HG02981 (cell line): ENCODE measurements around the gene HTT.
"Not testable (repeated sequence)": the region's sequence is repeated elsewhere in the genome, so short reads cannot be mapped to it uniquely, and the experiment has no call there.

ENCODE experiments used
- ATAC-seq: cut with Tn5 transposase; IDR thresholded peaks from one replicate; pipeline ENCODE4 v1.9.1; 2021; ENCODE audit warnings: mild to moderate bottlenecking, moderate library complexity; ENCODE audit not compliant: unreplicated experiment

Gene HTT

DNA sequence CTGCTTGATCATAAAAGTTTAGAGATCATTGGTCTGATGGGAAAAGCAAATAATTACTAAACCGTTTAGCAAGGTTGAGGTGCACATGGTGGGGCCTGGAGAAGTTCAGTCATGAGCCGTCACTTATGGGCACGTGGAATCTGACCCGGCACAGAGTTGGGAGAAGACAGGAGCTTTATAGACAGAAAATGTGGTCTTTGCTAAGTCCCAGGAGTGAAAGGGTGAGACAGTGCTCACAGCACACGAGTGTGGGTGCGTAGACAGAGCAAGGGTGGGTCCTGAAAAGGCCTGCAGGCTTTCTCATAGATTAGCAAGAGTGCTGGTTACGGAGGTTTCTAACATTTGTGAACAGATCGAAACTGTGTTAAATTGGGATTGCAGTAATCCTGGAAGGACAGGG lies 43.8 kb downstream of the HTT start:
- no peak for ATAC-seq

DNA sequence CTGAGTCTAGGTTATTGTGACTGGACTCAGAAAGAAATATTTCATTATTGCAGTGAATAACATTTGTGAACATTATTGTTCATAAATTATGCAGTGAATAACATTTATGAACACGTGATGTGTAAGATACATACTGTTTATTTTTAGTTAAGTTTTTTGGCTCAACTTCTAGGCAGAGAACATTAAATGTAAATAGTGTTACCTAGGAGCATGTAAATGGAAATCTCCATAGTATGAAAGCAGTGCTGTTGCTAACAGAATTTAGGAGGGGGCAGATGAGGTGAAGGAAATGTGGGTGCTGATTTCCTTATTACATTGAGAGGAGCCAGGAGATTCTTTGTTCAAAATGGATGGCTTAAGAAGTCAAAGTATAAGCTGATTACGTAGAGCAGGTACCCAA lies 45.0 kb downstream of the HTT start:
- ATAC-seq: no peak

- no peak for ATAC-seq
Observed at GRCh38 chr4:3121110-3121509, 46.6 kb downstream of the HTT start.

DNA sequence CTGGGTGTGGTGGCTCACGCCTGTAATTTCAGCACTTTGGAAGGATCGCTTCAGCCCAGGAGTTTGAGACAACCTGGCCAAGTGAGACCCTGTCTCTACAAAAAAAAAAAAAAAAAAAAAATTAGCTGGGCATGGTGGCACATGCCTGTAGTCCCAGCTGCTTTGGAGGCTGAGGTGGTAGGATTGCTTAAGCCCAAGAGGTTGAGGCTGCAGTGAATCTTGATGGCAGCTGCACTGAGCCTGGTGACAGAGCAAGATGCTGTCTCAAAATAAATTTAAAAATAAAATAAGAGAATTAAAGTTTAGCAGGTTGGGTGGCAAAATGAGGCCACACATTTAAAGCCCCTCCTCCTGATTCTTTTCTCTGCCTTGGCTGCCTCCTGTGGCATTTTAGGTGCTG lies 47.1 kb downstream of the HTT start:
- ATAC-seq: no peak

- no peak for ATAC-seq
Observed at GRCh38 chr4:3122081-3122563, 47.6 kb downstream of the HTT start.

- ATAC-seq: no peak
Observed at GRCh38 chr4:3123181-3123671, 48.7 kb downstream of the HTT start.

DNA sequence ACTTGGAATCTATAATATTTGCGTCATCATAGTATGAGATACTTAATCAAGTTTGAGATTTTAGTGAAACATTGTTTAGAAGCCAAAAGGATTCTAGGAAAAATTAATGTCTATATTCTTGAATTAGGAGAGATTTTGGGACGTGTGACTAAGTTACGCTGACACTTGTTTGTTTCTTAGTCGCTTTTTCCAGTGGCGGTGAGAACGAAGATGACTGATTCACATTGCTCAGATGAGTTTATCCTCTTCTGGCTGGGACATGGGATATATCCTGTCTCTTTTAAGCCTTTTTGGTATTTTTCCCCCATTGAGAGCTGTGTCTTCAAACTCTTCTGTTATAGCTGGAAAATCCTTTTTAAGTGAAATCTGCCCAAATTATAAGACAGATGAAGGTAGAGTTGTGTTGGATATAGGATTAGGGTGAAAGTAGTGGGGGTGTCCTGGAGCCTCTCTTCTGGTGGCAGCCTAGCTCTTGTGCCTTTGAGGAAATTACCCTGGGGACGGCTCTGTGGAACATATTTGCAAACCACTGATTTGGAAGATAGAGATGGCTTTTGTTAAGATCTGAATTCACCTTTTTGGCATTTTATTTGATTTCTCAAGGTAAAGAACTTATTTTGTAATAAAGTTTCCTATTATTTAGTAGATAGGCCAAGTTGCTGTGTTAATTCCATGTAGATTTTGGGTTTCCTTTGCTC lies 49.7 kb downstream of the HTT start:
- ATAC-seq: no peak

DNA sequence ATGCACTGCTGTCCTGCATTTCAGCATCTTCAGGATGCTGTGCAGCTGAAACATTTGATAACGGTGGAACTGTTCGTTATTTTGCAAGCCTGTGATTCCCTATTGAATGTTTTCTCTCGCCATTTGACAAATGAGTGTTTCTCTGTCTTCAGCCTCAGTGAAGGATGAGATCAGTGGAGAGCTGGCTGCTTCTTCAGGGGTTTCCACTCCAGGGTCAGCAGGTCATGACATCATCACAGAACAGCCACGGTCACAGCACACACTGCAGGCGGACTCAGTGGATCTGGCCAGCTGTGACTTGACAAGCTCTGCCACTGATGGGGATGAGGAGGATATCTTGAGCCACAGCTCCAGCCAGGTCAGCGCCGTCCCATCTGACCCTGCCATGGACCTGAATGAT lies 52.6 kb downstream of the HTT start:
- ATAC-seq: no peak

- ATAC-seq: no peak
Observed at GRCh38 chr4:3128058-3128457, 53.6 kb downstream of the HTT start.

DNA sequence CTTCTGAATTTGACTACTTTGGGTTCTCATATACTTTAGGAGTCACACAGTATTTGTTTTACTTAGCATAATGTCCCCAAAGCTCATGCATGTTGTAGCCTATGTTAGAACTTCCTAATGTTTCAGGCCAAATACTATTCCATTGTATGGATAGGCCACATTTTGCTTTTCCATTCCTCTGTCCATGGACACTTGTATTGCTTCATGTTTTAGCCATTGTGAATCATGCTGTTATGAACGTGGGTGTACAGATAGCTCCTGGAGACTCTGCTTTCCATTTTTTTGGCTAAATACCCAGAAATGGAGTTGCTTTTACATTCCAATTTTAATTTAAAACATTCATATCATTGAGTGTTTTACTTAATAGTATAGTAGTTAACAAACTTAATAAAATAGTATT lies 54.5 kb downstream of the HTT start:
- no peak for ATAC-seq

- ATAC-seq: no peak
Observed at GRCh38 chr4:3130201-3130600, 55.7 kb downstream of the HTT start.

- ATAC-seq: no peak
Observed at GRCh38 chr4:3130826-3131225, 56.3 kb downstream of the HTT start.

- ATAC-seq: no peak
Observed at GRCh38 chr4:3134201-3134600, 59.7 kb downstream of the HTT start.

DNA sequence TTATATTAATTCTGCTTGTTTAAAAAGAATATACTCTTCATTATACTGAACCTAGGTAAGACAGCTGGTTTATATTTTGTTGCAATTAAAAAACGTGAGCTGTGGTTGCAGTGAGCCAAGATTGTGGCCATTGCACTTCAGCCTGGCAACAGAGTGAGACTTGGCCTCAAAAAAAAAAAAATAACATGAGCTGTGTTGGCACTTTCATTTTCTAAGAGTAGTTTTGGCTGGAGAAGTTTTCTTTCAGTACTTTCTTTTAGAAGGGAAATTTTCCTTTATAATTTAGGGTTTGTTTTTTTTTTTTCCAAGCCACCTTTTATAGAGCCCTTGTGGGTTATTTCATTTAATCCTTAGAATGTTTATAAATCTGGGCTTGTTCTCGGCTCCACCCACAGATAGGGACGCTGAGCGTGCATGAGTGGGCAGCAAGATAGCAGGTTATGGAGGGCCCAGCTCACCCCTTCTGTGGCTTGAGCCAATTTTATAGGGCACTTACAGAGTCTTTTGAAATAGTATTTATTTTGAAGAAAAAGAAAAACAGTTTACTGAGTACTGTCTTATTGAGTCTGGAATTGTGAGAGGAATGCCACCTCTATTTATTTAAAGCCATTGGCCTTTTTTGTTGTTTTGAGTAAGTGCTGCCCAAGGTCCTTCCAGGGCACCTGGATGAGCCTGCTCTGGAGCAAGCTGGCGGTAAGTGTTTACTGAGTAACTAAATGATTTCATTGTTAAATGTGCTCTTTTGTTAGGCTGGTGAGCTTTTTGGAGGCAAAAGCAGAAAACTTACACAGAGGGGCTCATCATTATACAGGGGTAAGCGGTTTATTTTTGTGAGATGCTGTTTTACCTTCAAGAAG lies 60.9 kb downstream of the HTT start:
- no peak for ATAC-seq

GRCh38 chr4:3136454-3136853 lies 62.0 kb downstream of the HTT start:
- no peak for ATAC-seq

GRCh38 chr4:3137908-3138307 lies 63.4 kb downstream of the HTT start:
- no peak for ATAC-seq

- no peak for ATAC-seq
Observed at GRCh38 chr4:3145234-3145924, 70.9 kb downstream of the HTT start.

DNA sequence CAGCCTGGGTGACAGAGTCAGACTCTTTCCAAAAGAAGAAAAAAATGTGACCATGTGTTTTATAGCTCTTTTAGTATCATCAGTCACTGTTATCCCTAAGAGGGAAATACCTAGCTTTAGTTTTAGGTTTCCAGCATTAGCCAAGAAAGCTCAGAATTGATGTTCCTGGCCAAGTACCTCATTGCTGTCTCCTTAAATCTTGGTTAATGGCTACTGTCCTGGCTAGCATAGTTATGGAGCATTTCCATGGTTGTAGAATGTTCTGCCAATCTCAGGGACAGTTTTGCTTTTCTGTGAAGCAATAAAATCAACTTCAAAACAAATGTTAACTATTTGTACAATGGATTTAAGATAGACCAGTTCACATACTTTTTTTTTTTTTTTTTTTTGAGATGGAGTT lies 74.4 kb downstream of the HTT start:
- no peak for ATAC-seq

DNA sequence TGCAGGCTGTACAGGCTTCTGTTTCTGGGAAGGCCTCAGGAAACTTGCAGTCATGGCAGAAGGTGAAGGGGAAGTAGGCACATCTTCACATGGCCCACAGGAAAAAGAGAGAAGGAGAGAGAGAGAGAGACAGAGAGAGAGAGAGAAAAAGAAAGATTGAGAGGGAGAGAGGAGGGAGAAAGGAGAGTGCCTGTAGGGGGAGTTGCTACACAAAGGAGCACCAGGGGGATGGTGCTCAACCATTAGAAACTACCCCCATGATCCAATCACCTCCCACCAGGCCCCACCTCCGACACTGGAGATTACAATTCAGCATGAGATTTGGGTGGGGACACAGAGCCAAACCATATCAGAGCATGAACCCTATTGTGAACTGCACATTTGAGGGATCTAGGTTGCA lies 76.8 kb downstream of the HTT start:
- ATAC-seq: not testable (repeated sequence)

- no peak for ATAC-seq
Observed at GRCh38 chr4:3157366-3157765, 82.9 kb downstream of the HTT start.

DNA sequence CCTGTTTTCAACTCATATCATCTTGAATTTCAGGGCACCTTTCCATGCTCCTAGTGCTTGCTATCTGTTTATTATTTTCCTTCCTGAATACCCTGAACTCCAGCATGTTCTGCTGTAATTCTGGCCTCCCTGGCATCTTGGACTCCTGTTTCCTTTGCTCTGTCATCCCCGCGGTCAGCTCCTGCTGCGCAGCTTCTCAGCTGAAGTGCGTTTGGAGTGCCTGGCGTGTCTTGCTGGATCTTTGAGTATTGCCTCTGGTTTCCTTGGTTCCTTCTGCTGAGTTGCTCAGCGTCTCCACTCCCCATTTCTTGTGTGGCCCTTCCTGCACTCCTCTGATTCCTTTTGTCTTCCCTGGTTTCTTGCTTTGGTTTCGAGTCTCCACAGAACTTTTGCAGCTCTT lies 84.4 kb downstream of the HTT start:
- ATAC-seq: no peak

DNA sequence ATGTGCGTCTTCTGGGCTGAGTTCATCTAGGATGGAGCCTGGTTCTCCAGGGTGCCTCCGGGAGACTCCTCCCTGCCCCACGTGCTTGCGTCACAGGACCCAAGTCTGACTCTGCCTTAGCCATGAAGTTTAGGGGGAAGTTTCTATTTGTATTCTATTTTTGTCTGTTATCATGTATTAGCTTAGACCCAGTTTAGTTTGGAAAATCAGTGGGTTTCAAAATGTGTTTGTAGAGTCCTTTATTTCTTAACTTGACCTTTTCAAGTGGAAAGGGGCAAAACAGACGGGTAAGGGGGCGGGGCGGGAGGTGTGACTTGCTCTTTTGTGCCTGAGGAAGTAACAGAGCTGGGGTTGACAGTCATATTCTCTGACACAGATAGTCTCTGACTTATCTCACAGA lies 86.0 kb downstream of the HTT start:
- ATAC-seq: no peak
